ENCODE data around the gene UBE2R2.

DNA sequence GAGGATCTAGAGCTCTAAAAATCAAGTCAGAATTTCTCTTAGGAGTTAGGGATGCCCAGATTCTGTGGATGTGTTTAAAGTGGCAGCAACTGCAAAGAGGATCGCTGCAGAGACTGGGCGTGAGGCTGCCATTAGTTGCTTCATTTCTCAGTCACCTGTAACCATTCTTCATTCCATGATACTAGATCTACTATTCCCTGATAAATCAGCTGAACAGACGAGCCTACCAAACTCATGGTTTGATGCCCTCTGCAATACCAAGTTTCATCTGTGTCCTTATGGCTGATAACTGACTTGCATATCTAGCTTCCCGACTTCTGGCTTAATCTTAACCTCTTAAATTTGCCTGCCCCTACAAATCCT, 33.3 kb downstream of the UBE2R2 start:
- TF ChIP-seq, protein P1, sequence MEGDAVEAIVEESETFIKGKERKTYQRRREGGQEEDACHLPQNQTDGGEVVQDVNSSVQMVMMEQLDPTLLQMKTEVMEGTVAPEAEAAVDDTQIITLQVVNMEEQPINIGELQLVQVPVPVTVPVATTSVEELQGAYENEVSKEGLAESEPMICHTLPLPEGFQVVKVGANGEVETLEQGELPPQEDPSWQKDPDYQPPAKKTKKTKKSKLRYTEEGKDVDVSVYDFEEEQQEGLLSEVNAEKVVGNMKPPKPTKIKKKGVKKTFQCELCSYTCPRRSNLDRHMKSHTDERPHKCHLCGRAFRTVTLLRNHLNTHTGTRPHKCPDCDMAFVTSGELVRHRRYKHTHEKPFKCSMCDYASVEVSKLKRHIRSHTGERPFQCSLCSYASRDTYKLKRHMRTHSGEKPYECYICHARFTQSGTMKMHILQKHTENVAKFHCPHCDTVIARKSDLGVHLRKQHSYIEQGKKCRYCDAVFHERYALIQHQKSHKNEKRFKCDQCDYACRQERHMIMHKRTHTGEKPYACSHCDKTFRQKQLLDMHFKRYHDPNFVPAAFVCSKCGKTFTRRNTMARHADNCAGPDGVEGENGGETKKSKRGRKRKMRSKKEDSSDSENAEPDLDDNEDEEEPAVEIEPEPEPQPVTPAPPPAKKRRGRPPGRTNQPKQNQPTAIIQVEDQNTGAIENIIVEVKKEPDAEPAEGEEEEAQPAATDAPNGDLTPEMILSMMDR (conservative IDR thresholded peaks at IDR 0.05; ENCODE audit: low read length), result no peak
- TF ChIP-seq EZH2phosphoT487 (IDR thresholded peaks at IDR 0.05; ENCODE audit: borderline replicate concordance, low read depth, low read length), result no peak

Measured in OCI-LY7 (cell line).